Stimulated activated CD4-positive, alpha-beta T cell treated with anti-CD3 and anti-CD28 coated beads, Interleukin-1b, Interleukin-23, amount 100 ng/mL, for 1 hour (primary cell): ENCODE measurements around the gene TMEM201.

Experiments used
- DNase-seq, 2 donors: peaks; one replicate each; pipeline ENCODE4 v3.0.0-alpha.2; 2020; ENCODE audit warnings: low read depth in 2 of 2

TMEM201 gene

GRCh38 chr1:9653491-9654050, 64.9 kb downstream of the TMEM201 start:
- no peak for DNase-seq

GRCh38 chr1:9654051-9654833, 65.5 kb downstream of the TMEM201 start:
- DNase-seq, result no peak

GRCh38 chr1:9654834-9655723, 66.4 kb downstream of the TMEM201 start:
- no peak for DNase-seq

DNA sequence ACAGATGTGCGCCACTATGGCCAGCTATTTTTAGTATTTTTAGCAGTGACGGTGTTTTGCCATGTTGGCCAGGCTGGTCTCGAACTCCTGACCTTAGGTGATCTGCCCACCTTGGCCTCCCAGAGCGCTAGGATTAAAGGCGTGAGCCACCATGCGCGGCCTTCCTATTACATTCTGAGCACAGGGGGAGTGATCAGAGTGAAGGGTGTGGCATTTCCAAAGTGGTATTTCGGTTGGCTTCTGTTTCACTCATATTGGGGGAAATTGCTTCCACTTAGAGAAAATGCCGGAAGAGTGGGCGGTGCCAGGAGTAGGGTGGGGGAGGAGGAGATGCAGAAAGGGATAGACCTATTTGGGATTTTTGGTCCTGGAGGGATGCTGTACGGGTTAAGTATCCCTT, 67.1 kb downstream of the TMEM201 start:
- no peak for DNase-seq

DNA sequence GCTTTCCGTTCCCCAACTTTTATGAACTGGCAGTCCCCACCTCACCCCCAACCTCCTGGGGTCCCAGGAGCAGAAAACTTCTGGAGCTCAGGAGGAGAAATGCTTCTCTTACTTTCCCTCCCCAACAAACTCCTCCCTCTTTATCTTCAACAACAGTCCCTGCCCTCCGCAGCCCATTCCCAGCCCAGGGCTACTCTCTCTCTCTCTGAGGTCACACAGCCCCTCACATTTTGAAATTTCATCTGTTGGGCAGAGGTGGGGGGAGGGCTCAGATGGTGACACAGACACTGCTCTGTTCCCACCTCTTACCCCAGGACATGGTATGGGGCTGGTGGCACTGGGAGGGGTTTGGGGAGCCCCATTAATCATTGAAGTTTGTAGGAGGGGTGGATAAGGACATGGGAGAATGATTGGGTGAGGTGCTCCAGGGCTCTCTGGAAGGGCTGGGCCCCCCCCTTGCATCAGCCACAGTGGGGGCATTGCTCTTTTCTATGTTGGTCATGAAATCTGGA, 68.9 kb downstream of the TMEM201 start:
- DNase-seq, result no peak

GRCh38 chr1:9658199-9658598, 69.5 kb downstream of the TMEM201 start:
- DNase-seq, result no peak

GRCh38 chr1:9659328-9659727, 70.6 kb downstream of the TMEM201 start:
- DNase-seq, result no peak

- DNase-seq, result no peak
Observed at GRCh38 chr1:9663257-9663656, 74.5 kb downstream of the TMEM201 start.
